Hematopoietic multipotent progenitor cell treated with erythropoietin and hydrocortisone succinate and interleukin-3 and kit ligand, for 6 days (in vitro differentiated cells): Measurements from ENCODE around the gene SH3GL3.

Experiments
- DNase-seq: peaks from one replicate; pipeline ENCODE4 v3.0.0-alpha.2; 2015

SH3GL3 gene

GRCh38 chr15:83571820-83572707 lies 124.9 kb downstream of the SH3GL3 start:
- peak; percentile 58 for DNase-seq

- DNase-seq, result no peak
These were observed 127.2 kb downstream of the SH3GL3 start for GRCh38 chr15:83574345-83574744.

GRCh38 chr15:83578691-83579090 lies 131.6 kb downstream of the SH3GL3 start:
- no peak for DNase-seq

DNA sequence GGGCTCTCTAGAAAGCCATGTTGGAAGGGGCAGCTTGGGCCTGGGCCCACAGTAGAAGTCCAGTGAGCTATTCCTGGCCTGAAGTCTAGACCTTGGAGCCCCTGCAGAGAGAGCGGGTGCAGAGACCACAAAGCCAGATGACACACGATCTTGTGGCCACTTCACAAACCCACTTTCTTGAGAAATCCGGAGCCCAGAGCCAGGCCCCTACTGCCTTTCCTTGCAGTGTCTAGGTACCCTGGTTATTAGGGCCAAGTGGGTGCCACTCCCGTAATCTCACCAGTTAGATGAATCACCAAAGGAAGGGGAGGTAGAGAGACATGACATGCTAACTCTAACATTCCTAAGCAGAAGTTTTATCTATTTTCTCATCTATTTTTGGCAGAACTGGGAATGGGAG lies 134.2 kb downstream of the SH3GL3 start:
- DNase-seq, result no peak

GRCh38 chr15:83582381-83582780 lies 135.2 kb downstream of the SH3GL3 start:
- DNase-seq, result no peak

DNA sequence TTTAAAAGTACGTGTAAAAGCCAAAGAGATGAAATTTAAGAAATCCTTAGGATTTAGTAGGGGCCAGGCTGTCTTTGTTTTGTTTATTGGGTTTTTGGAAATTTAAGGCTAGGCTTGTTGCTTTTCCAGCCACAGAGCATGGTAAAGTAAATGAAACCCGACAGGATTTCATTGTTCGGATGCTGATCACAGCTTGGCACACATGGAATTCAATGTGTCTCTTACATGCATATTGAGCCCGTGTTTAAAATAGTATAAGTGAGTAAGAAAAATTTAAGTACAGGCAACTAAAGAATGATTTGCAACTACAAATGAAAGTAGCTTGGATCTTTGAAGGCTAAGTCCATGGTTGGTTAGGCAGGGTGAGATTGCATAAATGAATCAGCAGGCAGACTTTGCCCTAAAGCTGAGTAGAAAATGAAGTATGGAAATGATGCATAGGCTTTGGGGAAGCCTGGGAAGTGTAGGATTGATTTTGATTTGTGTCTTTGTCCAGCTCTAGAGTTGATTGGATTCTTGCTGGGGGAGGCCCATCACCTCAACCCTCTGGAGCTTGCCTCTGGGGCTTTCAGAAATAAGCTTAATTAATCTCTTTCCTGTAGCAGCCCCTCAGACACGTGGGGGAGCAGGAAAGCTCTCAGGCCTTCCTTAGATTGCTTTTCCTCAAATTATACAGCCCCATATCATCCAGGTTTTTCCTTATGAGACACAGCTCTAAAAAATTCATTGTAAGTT lies 138.6 kb downstream of the SH3GL3 start:
- no peak for DNase-seq

DNA sequence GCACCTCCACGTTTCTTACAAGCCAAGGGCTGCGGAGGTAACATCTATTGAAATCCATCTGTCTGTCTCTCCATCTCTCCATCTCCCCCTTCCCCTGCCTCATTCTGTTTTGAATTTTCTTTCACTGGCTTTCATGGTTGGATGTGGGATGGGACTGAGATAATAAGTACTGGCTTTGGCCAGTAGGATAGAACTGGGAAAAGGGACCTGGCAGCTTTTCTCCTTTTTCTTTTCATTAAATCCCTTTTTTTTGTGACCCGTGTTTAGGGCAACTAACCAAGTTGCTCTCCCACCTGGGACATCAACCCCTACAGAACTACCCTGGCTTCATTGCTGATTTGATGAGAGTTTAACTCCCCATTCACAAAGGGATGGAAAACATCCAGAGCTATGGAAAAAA lies 139.9 kb downstream of the SH3GL3 start:
- DNase-seq, result no peak

DNA sequence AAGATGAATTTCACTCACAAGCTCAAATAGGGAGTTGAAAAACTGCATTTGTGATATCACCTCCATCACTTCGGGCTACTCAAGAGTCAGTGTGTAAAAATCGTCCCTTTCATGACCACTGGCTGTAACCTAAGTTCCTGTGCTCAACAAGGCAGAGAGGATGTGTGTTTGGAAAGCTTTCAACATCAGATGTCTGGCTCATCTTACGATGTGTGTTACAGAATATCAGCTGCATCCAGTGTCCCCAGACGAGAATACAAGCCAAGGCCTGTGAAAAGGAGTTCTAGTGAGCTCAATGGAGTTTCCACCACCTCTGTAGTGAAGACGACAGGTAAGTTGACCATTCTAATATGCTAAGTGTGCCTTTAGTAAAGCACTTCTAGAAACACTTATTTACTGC lies 141.3 kb downstream of the SH3GL3 start:
- no peak for DNase-seq

DNA sequence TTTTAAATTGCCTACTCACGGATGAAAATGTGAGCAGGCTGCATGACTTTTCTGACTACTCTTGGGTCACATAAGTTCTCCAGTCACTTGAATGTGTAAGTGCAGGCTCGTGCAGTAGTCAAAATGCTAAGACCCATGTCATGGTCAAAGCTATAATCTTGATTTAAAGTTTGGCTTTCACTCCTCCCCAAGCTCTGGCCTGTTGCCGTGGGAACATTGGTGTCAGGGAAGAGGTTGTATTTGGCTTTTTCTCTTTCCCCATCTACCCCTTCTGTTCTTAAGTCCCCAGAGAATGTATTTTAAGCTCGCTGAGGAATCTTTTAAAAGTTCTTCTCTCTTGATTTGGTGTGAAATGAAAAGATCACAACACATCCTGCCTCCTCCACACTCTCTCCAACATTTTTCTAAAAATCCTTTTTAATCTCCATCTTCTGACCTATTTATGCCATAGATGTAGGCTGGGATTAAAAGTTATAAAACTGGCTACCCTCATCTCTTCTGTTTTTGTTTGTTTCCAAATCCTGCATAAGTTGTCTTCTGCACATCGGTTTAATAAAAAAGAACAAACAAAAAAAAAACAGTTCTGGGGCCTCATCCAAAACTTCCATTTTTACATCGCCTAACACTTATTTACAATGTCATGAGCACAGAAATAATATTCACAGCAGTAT lies 145.4 kb downstream of the SH3GL3 start:
- DNase-seq, result no peak

GRCh38 chr15:83595191-83595590 lies 148.1 kb downstream of the SH3GL3 start:
- DNase-seq, result no peak

GRCh38 chr15:83598031-83598430 lies 150.9 kb downstream of the SH3GL3 start:
- no peak for DNase-seq

DNA sequence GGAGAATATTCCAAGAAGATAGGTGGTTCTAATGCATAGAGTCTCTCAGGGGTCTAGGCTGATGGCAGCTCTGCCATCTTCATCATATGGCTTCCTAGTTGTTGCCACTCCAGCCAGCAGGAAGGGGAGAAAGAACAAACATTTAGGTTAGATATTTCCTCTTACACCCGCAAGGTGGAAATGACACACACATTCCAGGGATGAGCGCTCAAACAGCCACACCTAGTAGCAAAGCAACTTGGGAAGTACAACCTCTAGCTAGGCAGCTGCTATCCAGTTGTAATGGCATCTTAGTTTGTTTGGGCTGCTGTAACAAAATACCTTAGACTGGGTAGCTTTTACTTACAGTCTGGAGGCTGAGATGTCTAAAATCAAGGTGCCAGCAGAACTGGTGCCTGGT lies 154.9 kb downstream of the SH3GL3 start:
- no peak for DNase-seq

GRCh38 chr15:83604549-83604948 lies 157.4 kb downstream of the SH3GL3 start:
- no peak for DNase-seq

DNA sequence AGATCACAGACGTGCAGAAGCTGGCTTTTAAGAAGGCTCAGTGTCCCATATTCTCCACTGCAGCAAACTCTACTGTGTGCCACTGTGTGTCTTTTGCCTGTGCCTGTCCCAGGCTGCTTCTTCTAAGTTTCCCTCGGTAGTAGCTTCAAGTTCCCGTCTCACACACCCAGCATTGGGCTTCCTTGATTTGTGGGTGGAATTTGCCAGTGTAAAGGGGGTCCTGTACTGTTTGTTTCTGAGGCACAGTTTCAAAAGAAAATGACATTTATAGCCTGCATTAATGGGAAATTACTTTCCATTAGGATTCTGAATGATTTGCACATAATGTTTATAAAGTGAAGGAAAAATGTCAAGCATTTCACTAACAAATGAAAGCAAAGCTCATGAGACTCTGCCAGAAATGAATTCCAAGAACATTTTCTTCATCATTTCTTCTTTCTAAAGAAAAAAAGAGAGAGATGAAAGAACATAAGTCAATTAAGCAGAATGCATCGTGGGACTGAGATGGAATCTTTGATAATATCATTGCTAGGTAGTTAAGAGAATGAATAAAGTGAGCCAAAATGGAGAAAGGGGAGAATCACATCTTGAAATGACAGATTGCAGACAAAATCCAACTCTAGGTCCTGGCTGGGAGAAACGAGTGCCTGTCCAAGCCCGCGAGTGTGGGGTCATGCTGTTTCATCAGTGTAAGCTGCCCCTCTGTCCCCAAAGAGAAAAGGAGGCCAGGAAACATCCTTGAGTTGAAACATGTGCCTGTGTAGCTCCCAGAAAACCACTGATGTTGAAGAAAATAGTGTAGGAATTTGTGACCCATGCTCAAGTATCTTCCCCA lies 158.2 kb downstream of the SH3GL3 start:
- DNase-seq, result no peak

GRCh38 chr15:83610132-83610531 lies 163.0 kb downstream of the SH3GL3 start:
- DNase-seq, result no peak

DNA sequence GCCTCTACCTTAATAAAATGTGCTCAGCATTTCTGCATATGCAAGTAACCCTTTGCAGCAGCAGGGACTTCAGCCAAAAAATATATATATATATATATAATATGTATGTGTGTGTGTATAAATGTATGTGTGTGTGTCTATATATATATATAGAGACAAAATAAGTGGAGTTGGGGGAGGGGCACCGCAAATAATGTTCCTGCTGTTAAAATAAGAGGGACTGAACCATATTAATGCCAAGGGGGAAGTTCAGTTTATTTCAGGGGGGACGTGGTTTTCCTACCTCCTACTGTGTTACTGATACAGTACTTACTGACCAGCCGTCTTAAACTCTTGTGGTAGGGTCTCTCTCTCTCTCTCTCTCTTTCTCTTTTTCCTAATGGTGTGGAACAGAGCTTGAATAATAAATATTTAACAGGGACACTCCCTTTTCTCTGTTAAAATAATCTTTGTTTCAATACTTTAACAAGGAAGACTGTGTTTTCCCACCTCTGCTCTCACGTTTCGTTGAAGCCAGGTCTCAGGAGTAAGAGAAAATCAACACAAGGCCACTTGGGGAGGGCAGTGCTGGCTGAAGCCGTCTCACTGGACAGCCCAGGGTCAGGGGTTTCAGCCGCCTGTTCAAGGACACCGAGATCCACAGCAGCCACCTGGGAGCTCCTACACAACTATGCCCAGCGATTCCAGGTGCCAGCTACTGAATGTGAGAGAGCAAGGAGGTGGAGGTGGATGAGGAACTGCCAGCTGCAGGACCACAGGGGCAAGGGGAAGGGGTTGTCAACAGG lies 164.0 kb downstream of the SH3GL3 start:
- DNase-seq, result no peak

DNA sequence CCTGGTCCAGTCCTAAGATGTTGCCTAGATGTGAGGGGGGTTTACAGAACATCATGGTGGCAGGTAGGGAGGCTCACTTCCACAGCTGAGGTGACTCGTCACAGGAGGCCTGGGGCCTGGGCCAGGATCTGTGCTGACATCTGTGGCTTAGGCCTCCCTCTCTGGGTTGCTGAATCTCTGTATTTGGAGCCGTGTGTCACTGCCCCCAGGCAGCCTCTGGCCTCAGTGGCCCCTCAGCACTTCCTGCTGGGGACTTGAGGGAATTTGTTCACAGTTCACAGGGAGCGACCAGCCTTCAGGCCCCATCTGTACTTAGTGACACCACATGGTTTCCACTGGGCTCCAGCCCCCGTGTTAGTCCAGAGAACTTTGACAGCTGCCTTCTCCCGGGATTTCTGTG lies 165.1 kb downstream of the SH3GL3 start:
- DNase-seq, result no peak

- no peak for DNase-seq
These were observed 165.9 kb downstream of the SH3GL3 start for GRCh38 chr15:83612898-83613635.

GRCh38 chr15:83613714-83614113 lies 166.6 kb downstream of the SH3GL3 start:
- DNase-seq, result no peak

DNA sequence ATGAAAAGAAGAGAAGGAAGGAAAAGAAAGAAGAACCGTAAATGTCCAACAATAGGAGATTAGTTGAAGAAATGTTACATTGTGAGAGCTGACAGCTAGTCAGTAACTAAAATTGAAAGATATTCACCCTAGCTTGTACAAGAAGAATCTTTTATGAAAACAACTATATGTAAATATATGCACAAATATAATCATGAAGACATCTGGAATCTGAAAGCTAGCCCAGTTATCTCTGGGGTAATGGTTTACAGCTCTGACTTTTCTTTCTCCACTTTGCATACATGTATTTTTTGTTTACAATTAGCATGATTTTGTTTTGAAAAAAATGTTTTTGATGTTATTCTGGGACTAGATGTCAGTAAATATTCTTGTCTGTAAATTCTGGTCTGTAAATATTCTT lies 169.7 kb downstream of the SH3GL3 start:
- DNase-seq, result no peak

DNA sequence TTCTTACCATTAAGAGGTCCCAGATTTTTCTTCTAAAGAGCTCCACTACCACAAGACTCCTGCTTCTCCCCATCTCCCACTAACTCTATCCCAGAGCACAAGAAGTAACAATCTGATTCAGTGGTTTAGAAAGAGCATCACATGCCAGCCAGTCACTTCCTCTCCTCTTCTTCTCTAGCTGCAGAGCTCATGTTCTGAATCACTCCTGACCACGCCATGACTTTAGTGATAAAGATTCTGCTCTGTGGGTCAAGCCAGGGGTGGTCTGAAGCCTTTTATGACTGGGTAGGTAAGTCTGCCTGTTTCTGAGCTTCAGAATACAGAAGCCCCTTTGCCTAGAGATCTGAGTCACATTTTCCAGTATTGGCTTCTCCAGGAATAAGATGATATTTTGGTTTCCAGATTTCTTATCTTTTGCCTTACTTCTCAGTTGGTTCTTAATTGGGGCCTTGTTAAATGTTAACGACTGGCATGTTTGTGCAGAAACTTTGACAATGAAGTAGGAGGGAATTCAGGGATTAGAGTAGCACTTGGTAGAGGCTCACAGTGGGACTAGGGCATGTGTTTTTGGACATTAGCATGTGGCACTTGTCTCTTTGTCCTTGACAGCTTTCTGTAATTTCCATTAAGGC lies 179.1 kb downstream of the SH3GL3 start:
- DNase-seq, result no peak
